Parathyroid adenoma (tissue), 2 donors: ENCODE results near the gene HS6ST2.

Experiments
- H2AFZ ChIP-seq: fragments of 300-600 bp; sonication (generic); one replicate; pipeline ENCODE4 v1.7.0; 2017; ENCODE audit warnings: antibody characterized with exemption, mild to moderate bottlenecking
- H3K27ac ChIP-seq: fragments of 300-600 bp; sonication (generic); one replicate; pipeline ENCODE4 v1.7.0; 2017
- H3K27me3 ChIP-seq: fragments of 300-600 bp; sonication (generic); one replicate; pipeline ENCODE4 v1.7.0; 2017; ENCODE audit warnings: low read length; ENCODE audit not compliant: control insufficient read depth, insufficient read depth
- H3K36me3 ChIP-seq: fragments of 300-600 bp; sonication (generic); one replicate; pipeline ENCODE4 v1.7.0; 2017; ENCODE audit warnings: low read length; ENCODE audit not compliant: control insufficient read depth, insufficient read depth
- H3K4me1 ChIP-seq: fragments of 300-600 bp; sonication (generic); one replicate; pipeline ENCODE4 v1.7.0; 2017; ENCODE audit warnings: control low read depth
- H3K4me2 ChIP-seq: fragments of 300-600 bp; sonication (generic); one replicate; pipeline ENCODE4 v1.7.0; 2017; ENCODE audit warnings: low read length
- H3K4me3 ChIP-seq: fragments of 300-600 bp; sonication (generic); one replicate; pipeline ENCODE4 v1.7.0; 2017; ENCODE audit warnings: low read depth, low read length
- H3K79me2 ChIP-seq: fragments of 300-600 bp; sonication (generic); one replicate; pipeline ENCODE4 v1.7.0; 2017; ENCODE audit warnings: control low read depth
- H3K9ac ChIP-seq: fragments of 300-600 bp; sonication (generic); one replicate; pipeline ENCODE4 v1.7.0; 2017; ENCODE audit warnings: mild to moderate bottlenecking
- H3K9me3 ChIP-seq: fragments of 300-600 bp; sonication (generic); one replicate; pipeline ENCODE4 v1.7.0; 2017; ENCODE audit warnings: low read length; ENCODE audit not compliant: control insufficient read depth
- TF ChIP-seq, protein P1 (sequence below): fragments of 300-600 bp; sonication (generic); IDR thresholded peaks from one replicate; pipeline ENCODE4 v1.7.0; 2017; ENCODE audit warnings: antibody characterized with exemption, mild to moderate bottlenecking
- donor health status: primary hyperparathyroidism.

The HS6ST2 gene

DNA sequence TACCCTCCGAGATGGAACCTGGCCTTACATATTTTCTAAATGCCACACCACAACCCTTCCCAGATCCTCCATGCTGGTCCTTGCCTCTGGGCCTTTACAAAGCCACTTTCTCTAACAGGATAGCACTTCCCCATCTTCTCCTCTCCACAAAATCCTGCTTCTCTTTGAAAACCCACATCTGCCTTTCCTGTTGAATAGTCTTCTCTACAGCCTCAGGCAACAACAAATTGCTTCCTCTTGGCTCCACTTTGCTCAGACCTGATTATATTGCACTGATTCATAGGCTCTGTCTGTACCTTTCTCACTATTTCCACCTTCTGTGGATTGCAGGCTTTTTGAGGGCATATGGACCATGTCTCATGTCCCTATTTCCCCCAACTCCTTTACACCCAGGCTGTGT lies 265.9 kb downstream of the HS6ST2 start:
- Histone ChIP-seq H3K27me3 (no peaks in the 10 kb centered on the region), H3K4me2 (no peak overlapping the region), H3K9ac (no peak overlapping the region), H3K36me3 (no peaks in the 10 kb centered on the region), H2AFZ (no peak overlapping the region), H3K4me1 (no peaks in the 10 kb centered on the region), H3K79me2 (no peaks in the 10 kb centered on the region), H3K4me3 (no peak overlapping the region), H3K9me3 (no peaks in the 10 kb centered on the region), H3K27ac (no peak overlapping the region)
- TF ChIP-seq, protein P1, sequence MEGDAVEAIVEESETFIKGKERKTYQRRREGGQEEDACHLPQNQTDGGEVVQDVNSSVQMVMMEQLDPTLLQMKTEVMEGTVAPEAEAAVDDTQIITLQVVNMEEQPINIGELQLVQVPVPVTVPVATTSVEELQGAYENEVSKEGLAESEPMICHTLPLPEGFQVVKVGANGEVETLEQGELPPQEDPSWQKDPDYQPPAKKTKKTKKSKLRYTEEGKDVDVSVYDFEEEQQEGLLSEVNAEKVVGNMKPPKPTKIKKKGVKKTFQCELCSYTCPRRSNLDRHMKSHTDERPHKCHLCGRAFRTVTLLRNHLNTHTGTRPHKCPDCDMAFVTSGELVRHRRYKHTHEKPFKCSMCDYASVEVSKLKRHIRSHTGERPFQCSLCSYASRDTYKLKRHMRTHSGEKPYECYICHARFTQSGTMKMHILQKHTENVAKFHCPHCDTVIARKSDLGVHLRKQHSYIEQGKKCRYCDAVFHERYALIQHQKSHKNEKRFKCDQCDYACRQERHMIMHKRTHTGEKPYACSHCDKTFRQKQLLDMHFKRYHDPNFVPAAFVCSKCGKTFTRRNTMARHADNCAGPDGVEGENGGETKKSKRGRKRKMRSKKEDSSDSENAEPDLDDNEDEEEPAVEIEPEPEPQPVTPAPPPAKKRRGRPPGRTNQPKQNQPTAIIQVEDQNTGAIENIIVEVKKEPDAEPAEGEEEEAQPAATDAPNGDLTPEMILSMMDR, result no peak

DNA sequence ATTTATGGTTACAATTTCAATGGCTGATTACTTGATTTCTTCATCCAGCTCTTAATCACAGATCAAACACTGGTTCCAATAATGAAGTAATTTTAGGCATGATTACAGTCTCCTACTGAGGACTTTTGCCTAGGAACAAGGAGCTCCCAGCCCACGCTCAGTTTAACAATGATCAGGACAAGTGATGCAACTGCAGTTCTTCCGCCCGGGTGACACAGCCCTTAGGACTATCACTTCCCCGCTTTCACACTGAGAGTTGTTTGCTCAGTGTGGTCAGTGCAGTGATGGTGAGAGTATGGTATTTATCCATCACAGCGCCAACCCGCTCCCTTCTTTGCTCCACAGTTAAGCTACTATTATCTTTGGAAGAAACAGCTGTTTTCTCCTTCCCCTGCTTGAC lies 266.4 kb downstream of the HS6ST2 start:
- no peaks in the 10 kb centered on the region for H3K36me3 ChIP-seq
- no peak overlapping the region for H3K27ac ChIP-seq
- H3K27me3 ChIP-seq, result no peaks in the 10 kb centered on the region
- H3K4me2 ChIP-seq, result no peak overlapping the region
- TF ChIP-seq, protein P1, result no peak
- no peaks in the 10 kb centered on the region for H3K79me2 ChIP-seq
- H3K9me3 ChIP-seq, result no peaks in the 10 kb centered on the region
- H2AFZ ChIP-seq, result no peak overlapping the region
- no peak overlapping the region for H3K9ac ChIP-seq
- no peak overlapping the region for H3K4me3 ChIP-seq
- H3K4me1 ChIP-seq, result no peaks in the 10 kb centered on the region

DNA sequence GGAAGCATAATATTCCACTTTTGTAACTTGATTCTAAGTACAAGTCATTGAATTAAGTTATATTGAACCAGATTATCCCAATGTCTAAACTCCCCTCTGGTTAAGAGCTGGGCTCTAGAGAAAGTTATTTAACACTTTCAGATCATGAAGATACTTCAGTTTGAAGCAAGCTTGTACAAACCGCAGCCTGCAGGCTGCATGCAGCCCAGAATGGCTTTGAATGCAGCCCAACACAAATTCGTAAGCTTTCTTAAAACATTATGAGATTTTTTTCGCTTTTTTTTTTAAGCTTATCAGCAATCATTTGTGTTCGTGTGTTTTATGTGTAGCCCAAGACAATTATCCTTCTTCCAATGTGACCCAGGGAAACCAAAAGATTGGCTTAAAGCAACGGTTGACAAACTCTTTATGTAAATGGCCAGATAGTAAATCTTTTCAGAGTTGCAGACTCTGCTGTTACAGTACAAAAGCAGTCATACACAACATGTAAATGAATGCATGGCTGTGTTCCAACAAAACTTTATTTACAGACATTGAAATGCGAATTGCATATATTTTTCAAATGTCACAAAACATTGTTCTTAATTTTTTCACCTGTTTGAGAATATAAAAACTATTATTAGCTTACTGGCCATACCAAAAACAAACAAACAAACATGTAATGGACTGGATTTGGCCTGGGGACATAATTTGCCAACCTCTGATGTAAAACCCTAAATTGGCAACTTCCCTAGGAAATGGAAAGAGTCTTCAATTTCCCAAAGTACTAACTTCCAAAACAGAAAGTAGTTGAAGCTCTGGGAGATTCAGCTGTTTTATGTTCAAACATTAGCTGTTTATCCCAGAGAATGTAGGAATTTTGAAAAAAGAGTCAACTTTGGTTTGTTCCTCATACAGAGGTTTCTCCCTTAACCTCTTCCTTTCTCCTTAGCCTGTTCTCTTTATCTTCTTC lies 268.5 kb downstream of the HS6ST2 start:
- no peak overlapping the region for H3K9ac ChIP-seq
- no peak overlapping the region for H3K4me3 ChIP-seq
- H3K27me3 ChIP-seq, result no peaks in the 10 kb centered on the region
- H3K4me1 ChIP-seq, result no peaks in the 10 kb centered on the region
- no peak overlapping the region for H3K27ac ChIP-seq
- no peaks in the 10 kb centered on the region for H3K79me2 ChIP-seq
- H3K4me2 ChIP-seq, result no peak overlapping the region
- H3K9me3 ChIP-seq, result no peaks in the 10 kb centered on the region
- H2AFZ ChIP-seq, result no peak overlapping the region
- TF ChIP-seq, protein P1, result no peak
- no peaks in the 10 kb centered on the region for H3K36me3 ChIP-seq

DNA sequence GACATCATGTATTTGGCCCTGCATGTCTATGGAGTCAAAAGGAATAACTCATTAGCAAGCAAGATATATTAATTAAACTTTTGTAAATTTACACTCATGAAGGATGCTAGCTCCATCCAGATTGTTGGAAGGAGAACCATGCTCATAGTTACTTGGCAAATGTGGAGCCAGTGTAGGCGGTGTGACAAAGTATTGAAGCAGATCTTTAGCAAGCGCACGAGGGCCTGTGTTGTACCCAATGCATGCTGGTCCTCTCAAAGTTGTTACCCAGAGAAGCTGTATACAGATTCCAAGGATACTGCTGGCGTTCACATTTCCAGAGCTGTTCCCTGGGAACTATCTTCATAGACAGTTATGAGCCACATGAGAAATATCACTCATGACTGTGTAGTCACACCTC lies 273.2 kb downstream of the HS6ST2 start:
- TF ChIP-seq, protein P1, result no peak

More for the DNA sequence above, 273.2 kb downstream of the HS6ST2 start:
- Histone ChIP-seq H3K9me3 (no peaks in the 10 kb centered on the region), H3K27me3 (no peaks in the 10 kb centered on the region), H3K4me3 (no peak overlapping the region), H3K36me3 (no peaks in the 10 kb centered on the region), H3K9ac (no peak overlapping the region), H3K27ac (no peak overlapping the region), H3K4me1 (no peaks in the 10 kb centered on the region), H3K79me2 (no peaks in the 10 kb centered on the region), H2AFZ (no peak overlapping the region), H3K4me2 (no peak overlapping the region)
